RPMI7951 (cell line): ENCODE data around the gene RPS14. TPM values are rescaled to one million over a fixed set of nuclear protein-coding genes. Genes with fewer than 3 reads are reported as not detected.

Experiments used
- DNase-seq: peaks from one replicate; pipeline ENCODE4 v3.0.0-alpha.2; 2012; ENCODE audit warnings: low read depth
- total RNA-seq: library from RNA; depleted of rRNA; stranded (reverse); fragments of >200 nt; shearing (Covaris generic); gene quantifications from 2 replicates; pipeline ENCODE4 v1.2.3, GENCODE V29; 2014; rRNA removed

The RPS14 gene
- total RNA-seq: 2,147 and 2,510 TPM in 2 replicates

- DNase-seq: peak; percentile 88
Observed at GRCh38 chr5:150449517-150450339, at the start of gene RPS14. TSS of gene RPS14 (minus strand) at chr5:150449739. CDS start at chr5:150447733, 2,006 bp downstream.

- no peak for DNase-seq
Observed at GRCh38 chr5:150498971-150499370, 49.4 kb upstream of the RPS14 start.

- DNase-seq: no peak
Observed at GRCh38 chr5:150498501-150498900, 49.0 kb upstream of the RPS14 start.

GRCh38 chr5:150497989-150498317, 48.4 kb upstream of the RPS14 start:
- no peak for DNase-seq

- DNase-seq: peak; percentile 95
Observed at GRCh38 chr5:150497274-150497988, 47.9 kb upstream of the RPS14 start.

GRCh38 chr5:150496534-150496933, 47.0 kb upstream of the RPS14 start:
- DNase-seq: no peak

GRCh38 chr5:150496098-150496497, 46.6 kb upstream of the RPS14 start:
- no peak for DNase-seq

- DNase-seq: peak; percentile 71
Observed at GRCh38 chr5:150492621-150493020, 43.1 kb upstream of the RPS14 start.

GRCh38 chr5:150491876-150492275, 42.3 kb upstream of the RPS14 start:
- no peak for DNase-seq

- DNase-seq: no peak
Observed at GRCh38 chr5:150490754-150491153, 41.2 kb upstream of the RPS14 start.

- no peak for DNase-seq
Observed at GRCh38 chr5:150490296-150490669, 40.7 kb upstream of the RPS14 start.

GRCh38 chr5:150489360-150490295, 40.1 kb upstream of the RPS14 start:
- DNase-seq: peak; percentile 57

- DNase-seq: peak; percentile 96
Observed at GRCh38 chr5:150488519-150489359, 39.2 kb upstream of the RPS14 start.

- peak; percentile 54 for DNase-seq
Observed at GRCh38 chr5:150487199-150488061, 37.9 kb upstream of the RPS14 start.

GRCh38 chr5:150486402-150487198, 37.1 kb upstream of the RPS14 start:
- DNase-seq: peak; percentile 48

GRCh38 chr5:150485693-150486401, 36.3 kb upstream of the RPS14 start:
- no peak for DNase-seq

- no peak for DNase-seq
Observed at GRCh38 chr5:150484964-150485692, 35.6 kb upstream of the RPS14 start.

- no peak for DNase-seq
Observed at GRCh38 chr5:150481972-150482406, 32.5 kb upstream of the RPS14 start.
